Lung microvascular endothelial cell (primary cell): ENCODE results near the gene CITED4. TPM values are rescaled to one million over a fixed set of nuclear protein-coding genes. Genes with fewer than 3 reads are reported as not detected.
A peak's percentile ranks its signal among the peaks of the same experiment; 100 is the strongest.

Source experiments
- DNase-seq, 2 donors: peaks; one replicate each; pipeline versions ENCODE4 v3.0.0 to v3.0.0-alpha.2; 2010; ENCODE audit warnings: low read depth in 2 of 2
- total RNA-seq: library from RNA; depleted of rRNA; stranded (reverse); fragments of >200 nt; gene quantifications from 2 replicates; pipeline ENCODE4 v1.2.1, GENCODE V29; 2014

Gene CITED4
- total RNA-seq, 1 donor from 2014 or later, result 4.4 TPM

DNA sequence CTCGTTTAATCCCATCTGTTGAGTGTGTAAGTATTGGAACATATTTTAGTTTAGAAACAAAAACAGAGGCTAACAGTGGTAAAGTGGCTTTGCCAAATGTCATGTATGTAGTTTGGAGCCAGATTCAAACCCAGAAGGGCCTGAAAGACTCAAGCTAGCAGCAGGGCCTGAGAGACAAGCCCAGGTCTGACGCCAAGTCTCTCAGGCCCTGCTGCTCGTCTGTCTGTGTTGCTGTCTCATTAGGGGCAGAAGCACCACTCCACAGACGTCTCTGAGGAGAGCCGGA is 8.3 kb downstream of the CITED4 start:
- no peak for DNase-seq

DNA sequence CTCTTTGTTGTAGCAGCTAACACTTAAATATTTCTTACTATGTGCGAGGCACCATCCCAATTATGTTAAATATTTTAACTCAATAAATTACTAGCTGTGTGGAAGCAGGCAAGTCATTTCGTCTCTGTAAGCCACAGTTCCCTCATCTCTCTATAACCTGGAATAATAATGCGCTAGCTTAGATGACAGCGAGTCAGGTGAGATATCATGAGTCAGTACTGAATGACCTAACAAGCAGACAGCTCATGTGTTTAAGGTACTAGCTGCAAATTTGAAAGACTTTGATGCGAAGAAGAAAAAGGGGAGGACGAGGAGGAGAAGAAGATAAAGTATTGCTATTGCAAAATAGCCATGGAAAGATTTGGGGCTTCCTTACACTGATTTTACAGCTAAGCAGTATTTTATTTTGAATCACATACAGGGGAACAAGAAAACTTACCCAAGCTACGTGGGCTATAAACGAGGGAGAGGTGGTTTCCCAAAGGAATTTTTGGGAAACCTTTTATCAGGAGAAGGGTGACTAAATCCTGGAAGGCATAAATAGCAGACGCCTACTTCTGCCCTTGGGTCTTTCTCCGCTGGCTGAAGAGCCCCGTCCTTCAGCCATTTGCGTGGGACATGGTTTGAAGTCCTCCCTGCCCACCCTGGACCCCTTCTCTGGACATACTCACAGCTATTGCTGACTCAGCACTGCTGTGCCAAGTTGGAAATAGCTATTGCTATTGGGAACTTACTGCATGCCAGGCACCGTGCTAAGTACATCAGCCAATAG is 8.9 kb downstream of the CITED4 start:
- DNase-seq, result no peak

DNA sequence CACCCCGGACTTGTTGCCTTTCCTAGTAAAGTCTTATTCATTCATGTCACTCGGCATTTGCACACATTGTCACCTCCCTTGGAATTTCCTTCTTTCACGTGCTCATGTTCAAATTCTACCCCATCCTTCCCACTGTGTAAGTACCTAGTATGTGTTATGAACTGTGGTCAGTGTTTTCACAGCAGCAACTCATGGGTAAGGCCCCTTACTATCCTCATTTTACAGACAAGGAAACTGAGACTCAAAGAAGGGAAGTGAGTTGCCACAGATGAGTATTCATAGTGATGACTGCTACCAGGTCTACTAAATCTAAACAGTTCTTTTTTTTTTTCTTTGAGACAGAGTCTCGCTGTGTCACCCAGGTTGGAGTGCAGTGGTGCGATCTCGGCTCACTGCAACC is 10.5 kb downstream of the CITED4 start:
- no peak for DNase-seq

DNA sequence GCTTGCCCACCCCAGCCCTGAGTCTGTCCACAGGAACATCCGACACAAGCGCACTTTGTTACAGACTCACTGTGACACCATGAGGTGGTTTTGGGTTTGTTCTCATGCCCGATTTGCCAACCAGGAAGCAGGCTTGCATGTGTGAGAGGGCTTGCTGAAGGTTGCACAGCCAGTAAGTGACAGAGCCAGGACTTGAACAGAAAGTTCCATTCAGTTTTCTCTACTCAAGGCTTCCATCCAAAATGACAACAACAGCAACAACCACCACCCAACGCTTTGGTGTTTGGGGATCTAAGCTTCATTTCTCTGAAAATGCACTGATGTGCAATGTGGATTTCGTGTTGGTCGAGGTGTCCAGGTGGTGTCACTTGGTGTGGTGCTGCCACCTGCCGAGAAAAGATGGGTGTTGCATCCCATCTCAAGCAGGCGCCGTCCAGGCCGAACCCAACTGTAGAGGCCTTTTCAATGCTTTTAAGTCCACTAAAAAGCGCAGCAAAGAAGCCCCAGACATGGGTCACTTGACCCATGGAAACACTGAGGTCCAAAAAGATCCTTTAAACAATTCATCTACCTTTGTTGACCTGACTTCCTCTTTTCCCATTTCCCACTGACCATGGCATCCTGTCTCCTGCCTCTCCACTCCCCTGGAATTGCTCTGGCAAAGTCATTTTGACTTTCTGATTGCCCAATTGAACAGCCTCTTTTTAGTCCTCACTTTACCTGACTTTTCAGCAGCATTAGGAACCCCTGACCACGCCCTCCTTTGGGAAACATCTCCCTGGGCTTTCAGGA is 12.2 kb downstream of the CITED4 start:
- peak; percentile 63 to 75 for DNase-seq

DNA sequence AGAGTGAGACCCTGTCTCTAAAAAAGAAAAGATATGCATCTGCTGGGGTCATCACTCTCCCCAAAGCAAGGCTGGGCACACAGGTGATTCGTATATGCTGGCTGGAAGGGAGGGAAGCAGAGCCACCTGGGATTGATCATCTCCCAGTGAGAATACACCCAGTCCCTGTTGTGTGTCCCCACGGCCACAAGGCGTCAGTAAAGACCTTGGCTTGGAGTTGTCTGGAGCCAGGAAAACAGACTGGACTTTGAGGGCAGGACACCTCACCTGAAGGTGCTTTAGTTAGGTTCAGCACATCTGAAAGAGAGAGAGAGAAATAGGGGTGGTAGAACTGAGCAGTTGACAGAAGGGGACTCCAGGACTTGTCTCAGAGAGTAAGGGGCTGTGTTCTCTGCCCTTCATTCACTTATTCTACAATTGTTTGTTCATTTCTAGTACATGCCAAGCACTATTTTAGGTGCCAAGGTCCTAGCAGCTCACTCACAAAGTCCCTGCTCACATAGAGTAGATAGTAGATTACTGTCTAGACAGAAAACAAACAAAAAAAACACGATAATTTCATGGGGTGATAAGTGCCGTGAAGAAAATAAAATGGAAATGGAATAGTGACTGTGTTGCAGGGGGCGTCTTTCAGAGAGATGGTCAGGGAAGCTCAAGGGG is 13.5 kb downstream of the CITED4 start:
- DNase-seq, result peak; percentile 71 to 81

DNA sequence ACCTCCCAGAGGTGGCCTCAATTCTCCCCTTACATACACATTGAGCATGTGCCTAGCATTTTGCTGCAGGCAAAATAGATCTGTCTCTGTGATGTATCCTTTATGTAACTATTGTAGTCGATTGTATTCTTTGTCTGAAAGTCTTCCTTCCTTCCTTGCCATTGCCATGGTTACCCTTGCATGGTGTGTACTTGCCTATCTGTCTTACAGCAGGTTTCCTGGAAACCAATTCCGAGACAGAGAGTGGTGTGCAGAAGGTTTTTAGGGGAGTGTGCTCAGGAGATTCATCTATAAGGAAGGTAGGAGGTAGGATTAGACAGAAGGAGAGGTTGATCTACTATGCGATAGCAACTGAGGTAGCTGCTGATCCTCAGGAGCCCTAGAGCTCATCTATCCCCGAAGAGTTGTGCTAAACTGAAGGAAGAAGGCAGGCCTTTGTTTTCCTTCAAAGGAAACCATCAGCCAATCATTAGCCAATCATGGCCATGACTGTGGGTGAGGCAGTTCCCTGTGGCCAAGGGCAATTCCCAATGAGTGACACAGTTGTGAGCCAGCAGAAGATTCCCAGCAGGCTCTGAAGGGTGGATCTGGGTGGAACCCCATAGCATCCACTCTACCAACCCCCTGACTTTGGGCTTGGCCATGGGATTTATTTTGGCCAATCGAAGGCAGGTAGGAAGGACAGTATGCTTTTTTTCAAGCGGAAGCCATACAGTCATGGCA is 15.0 kb downstream of the CITED4 start:
- peak; percentile 28 to 73 for DNase-seq

DNA sequence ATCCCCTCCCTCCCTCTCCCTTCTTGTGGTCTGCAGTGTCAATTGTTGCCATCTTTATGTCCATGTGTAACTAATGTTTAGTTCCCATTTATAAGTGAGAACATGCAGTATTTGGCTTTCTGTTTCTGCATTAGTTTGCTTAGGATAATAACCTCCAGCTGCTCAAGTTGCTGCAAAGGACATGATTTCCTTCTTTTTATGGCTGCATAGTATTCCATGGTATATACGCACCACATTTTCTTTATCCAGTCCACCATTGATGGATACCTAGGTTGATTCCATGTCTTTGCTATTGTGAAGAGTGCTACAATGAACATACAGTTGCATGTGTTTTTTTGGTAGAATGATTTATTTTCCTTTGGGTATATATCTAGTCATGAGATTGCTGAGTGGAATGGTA is 16.3 kb downstream of the CITED4 start:
- no peak for DNase-seq

DNA sequence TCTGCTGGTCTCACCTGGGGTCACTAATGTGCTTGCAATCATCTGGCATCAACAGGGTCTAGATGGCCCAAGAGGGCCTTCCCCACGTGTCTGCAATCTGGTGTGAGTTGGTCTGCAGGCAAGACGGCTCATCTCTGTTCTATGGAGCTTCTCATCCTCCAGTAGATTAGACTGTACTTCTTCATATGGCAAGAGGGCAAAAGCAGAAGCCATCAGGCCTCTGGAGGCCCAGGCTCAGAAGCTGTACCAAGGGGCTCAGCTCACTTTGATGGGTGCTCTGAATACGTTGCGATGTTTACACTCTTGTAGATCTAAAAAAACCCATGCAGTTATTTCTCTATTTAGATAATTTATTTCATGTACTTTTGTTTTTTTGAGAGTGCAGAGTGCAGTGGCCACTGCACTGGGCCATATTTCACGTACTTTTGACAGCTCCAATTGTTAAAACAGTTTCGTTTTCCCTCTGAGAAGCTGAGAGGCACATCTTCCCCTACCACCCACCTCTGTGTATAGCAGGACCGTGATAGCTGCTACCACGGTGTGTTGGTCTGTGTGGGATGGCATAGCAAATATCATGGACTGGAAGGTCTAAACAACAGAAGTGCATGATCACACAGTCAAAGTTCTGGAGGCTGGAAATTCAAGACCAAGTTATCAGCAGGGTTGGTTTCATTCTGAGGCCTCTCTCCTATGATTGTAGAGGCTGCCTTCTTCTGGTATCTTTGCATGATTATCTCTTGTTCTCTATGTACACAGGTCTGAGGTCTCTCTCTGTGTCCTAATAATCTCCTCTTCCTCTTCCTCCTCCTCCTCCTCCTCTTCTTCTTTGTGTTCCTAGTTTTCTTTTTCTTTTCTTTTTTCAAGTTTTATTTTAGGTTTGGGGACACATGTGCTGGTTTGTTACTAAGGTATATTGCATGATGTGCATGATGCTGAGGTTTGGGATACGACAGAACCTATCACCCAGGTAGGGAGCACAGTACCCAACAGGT is 17.0 kb downstream of the CITED4 start:
- DNase-seq, result peak; percentile 23 to 49

DNA sequence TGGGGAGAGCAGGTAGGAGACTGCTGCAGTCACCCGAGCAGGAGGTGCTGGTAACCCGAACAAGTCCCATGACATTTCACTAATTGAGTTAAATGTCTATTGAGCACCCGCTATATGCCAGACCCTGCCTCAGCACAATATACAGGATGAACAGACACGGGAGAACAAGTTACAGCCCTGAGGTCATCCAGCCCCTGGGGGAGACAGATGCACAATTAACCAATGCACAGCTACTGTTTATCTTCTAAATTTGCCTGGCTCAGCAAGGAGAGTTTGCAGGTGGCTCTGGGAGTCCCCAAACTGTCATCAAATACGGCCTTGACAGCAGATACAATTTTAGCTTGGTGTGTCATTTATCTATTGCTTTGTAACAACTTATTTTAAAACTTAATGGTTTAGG is 18.1 kb downstream of the CITED4 start:
- no peak for DNase-seq

DNA sequence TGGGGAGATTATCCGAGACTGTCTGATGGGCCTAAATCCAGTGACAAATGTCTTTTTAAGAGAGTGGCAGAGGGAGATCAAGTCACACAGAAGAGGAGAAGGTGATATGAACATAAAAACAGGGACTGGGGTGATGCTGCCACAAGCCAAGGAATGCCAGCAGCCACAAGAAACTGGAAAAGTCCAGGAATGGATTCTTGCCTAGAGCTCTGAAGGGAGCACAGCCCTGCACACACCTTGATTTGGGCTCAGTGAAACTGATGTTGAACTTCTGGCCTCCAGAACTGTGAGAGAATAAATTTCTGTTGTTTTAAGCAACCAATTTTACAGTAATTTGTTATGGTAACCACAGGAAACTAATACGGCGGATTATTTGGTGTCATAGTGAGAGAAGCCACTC is 19.5 kb downstream of the CITED4 start:
- no peak for DNase-seq

DNA sequence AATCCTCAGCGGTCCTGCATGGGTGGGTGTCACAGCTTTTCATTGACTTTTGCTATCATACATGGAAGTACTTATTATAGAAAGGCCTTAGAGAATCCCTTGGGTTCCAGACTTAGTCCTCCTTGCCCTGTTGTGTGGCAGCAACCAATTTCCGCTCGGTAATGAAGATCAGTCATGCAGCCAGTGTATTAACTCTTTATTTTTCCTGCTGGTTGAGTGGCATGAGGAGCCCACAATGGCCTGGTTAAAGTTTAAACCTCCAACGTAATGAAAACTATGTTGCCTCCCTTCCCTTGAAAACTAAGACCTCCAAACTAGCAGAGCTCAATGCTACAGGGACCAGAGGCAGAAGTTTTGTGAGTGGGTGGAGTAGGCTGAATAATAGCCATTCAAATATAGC is 20.0 kb downstream of the CITED4 start:
- DNase-seq, result no peak

DNA sequence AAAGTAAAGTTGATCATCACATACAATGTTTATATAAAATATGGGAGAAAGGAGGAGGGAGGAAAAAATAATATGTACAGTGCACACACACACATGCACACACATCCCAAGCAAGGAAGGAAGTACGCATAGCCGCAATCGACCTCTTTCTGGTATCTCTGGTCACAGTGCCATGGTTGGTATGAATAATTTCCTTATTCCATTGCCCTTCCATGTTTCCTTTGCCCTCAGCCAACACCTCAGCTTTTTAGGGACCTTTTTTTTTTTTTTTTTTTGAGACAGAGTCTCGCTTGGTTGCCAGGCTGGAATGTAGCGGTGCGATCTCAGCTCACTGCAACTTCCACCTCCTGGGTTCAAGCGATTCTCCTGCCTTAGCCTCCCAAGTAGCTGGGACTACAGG is 20.6 kb downstream of the CITED4 start:
- no peak for DNase-seq

DNA sequence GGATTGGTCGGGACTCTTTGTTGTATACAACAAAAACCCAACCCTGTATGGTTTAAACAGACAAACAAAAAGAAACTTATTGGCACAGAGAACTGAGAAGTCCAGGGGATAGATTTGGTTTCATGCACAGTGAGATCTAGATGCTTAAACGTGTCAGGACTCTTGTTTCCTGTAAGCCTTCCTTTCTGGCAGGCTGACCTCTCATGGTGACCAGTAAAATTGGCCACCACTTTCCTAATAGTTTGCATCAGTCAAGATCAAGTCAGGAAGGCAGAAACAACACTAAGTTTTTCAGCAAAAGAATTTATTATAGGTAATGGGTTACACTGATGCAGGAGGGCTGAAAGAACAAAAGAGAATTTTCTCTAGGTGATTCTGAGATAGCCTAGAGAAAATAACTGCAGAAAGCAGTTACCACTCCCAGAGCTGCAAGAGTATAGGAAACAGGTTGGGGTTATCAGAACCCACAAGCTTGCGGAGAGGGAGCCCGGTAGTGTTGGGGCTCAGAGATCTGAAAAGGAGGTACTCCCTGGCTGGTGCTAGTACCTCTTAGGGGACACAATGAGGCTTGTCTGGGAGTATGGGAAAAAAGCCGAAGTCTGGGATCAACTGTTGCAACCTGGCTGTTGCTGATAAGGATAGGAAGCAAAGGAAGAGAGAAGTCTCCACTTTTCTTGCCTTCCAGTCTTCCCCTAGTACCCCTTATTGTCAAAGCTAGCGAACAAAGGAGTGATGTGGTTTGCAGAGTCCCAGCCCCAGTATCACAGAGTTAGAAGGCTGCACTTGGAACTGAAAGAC is 21.4 kb downstream of the CITED4 start:
- DNase-seq, result peak; percentile 28 to 39

DNA sequence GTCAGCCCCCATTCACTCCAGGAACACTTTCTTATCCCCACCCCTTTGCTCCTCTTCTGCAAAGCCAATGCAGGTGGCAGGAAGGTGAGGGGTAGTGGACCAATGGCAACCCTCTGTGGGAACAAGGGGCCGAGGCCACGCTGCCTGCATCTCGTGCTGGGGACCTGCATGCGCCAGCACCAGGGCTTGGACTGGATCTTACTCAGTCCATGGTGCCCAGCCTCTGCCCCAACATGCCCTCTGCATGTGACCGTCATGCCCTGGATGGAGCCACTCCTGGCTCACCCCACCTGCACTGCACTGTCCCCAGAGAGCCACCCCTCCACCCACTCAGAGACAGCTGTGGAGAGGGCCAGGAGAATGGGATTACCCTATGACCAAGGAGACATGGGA is 22.2 kb downstream of the CITED4 start:
- no peak for DNase-seq

DNA sequence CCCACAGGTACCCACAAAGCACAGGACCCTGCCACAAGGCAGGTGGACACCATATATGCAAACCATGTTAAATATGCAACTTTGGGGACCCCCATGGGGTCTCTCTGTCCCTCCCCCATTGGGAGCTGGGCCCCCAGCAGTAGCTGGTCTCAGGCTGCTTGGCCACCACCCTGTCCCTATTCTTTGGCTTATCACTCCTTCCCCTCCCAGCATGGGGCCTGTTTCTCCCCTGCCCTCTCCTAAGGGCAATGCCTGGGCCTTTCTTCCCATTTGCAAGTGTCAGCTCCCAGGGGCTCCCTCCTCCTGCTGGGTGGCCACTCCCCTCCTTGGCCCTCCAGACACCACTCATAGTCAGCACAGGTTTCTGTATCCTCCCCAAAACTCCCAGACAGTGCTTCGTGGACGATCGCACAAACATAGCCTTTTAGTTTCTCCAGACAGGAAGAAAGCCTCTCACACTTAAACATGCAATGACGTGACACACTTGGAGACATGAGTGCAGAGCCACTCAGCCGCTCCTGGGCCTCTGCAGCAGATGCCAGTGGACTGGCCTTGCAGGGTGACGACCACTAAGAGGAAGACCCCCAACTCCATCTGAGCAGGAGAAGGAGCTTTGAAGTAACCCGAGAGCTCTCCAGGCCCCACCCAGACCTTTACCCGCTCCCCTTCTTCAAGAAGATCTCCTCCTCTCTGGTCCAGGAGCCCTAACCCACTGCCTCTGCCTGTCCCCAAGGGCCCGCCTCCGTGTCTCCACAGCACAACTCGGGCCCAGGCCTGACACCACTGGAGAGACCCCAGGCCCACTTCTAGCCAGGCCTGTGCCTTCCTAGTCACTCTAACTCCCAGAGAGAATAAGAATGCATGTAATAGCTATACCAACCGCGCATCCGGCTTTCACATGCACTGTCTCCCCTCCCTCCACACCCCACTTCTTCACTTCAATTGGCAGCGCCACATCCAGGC is 22.9 kb downstream of the CITED4 start:
- no peak for DNase-seq

DNA sequence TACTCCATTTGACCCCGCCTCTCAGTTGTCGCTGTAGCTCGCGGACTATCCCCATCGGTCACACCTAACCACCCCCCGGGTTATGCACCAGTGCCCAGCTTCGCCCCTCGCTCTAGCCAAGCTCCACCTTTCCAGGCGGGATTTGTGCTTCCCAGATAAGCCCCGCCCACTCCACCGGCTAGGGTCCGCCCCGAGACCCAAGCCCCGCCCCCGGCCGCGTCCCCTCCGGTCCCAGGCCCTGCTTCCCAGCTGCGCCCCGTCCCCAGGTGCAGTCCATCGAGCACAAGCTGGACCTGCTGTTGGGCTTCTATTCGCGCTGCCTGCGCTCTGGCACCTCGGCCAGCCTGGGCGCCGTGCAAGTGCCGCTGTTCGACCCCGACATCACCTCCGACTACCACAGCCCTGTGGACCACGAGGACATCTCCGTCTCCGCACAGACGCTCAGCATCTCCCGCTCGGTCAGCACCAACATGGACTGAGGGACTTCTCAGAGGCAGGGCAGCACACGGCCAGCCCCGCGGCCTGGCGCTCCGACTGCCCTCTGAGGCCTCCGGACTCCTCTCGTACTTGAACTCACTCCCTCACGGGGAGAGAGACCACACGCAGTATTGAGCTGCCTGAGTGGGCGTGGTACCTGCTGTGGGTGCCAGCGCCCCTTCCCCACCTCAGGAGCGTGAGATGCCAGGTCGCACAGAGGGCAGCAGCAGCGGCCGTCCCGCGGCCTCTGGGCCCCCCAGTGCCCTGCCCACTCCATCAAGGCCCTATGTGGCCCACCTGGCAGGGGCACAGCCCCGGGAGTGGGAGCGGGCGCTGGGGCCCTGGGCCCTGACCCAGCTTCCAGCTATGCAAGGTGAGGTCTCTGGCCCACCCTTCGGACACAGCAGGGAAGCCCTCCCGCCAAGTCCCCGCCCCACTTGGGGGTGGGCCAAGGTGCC is 23.9 kb downstream of the CITED4 start:
- no peak for DNase-seq

DNA sequence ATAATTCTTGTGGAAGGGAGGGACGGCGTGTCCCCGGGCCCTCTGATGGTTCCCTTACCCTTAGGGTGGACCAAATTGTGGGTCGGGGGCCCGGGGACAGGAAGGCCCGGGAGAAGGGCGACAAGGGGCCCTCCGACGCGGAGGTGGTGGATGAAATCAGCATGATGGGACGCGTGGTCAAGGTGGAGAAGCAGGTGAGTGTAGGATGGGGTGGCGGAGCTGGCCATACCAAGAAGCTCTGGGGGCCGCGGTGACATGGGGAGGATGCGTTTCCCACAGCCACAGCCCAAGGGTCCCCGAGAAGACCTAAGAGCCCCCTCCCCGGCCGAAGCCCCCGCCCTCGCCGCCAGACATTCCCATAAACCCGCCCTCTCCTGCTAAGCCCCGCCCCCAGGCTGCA is 24.6 kb downstream of the CITED4 start:
- no peak for DNase-seq

DNA sequence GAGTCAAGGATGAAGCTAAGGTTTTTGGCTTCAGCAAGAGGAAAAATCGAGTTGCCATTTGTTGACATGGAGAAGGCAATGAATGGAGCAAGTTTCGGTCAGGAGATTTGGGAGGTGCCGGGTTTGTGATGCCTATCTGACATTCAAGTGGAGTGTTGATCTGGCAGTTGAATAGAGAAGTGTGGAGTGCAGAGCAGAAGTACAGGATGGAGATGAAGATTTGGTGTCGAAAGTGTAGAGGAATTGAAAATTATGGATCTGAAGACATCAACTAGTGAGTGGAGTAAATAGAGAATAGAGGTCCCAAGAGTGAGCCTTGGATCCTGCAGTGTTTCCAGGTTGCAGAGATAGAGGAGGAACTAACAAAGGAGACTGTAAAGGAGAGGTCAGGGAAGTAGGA is 25.9 kb downstream of the CITED4 start:
- no peak for DNase-seq
